Mucosa of rectum (tissue), 2 donors: Measurements from ENCODE around the gene DNAH11.

ENCODE experiments used
- H3K27ac ChIP-seq, 2 donors: one replicate each; pipeline ENCODE4 v1.7.0; 2013; ENCODE audit warnings: inconsistent platforms in 2 of 2, low read depth in 2 of 2, low read length in 2 of 2
- H3K27me3 ChIP-seq, 2 donors: one replicate each; pipeline ENCODE4 v1.7.0; 2013; ENCODE audit warnings: low read length in 2 of 2; ENCODE audit not compliant: control insufficient read depth in 2 of 2, insufficient read depth in 2 of 2
- H3K36me3 ChIP-seq, 2 donors: one replicate each; pipeline ENCODE4 v1.7.0; 2013; ENCODE audit warnings: low read length in 2 of 2; ENCODE audit not compliant: control insufficient read depth in 2 of 2, insufficient read depth in 2 of 2
- H3K4me1 ChIP-seq, 2 donors: one replicate each; pipeline ENCODE4 v1.7.0; 2013; ENCODE audit warnings: low read length in 2 of 2, mild to moderate bottlenecking in 1 of 2; ENCODE audit not compliant: control insufficient read depth in 2 of 2, insufficient read depth in 2 of 2
- H3K4me3 ChIP-seq, 2 donors: one replicate each; pipeline ENCODE4 v1.7.0; 2013; ENCODE audit warnings: low read length in 2 of 2
- H3K9ac ChIP-seq, 2 donors: one replicate each; pipeline ENCODE4 v1.7.0; 2013; ENCODE audit warnings: low read length in 2 of 2, low read depth in 1 of 2, mild to moderate bottlenecking in 1 of 2
- H3K9me3 ChIP-seq, 2 donors: one replicate each; pipeline ENCODE4 v1.7.0; 2013; ENCODE audit warnings: low read length in 2 of 2; ENCODE audit not compliant: control insufficient read depth in 2 of 2
- donor health status: healthy.
- donor health status: Normal muscosa, but diverticular disease.

The DNAH11 gene

GRCh38 chr7:21762469-21762868, 219.6 kb downstream of the DNAH11 start:
- Histone ChIP-seq H3K9me3 (no peaks in the 10 kb centered on the region), H3K27me3 (peaks cover 0 to 3% of the 10 kb centered on the region in 2 donors), H3K9ac (no peak overlapping the region), H3K27ac (no peak overlapping the region), H3K4me1 (no peaks in the 10 kb centered on the region), H3K36me3 (no peaks in the 10 kb centered on the region), H3K4me3 (no peak overlapping the region)

DNA sequence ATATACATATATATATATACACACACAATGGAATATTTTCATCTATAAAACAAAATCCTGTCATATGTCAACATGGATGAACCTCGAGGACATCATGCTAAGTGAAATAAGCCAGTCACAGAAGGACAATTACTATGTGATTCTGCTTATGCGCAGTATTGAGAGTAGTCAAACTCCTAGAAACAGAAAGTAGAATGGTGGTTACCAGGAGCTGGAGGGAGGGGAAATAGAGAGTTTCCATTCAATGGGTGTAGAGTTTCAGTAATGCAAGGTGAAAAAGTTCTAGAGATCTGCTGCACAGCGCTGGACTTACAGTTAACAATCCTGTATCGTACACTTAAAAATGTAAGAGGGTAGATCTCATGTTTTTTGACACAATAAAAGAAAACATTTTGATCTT, 221.0 kb downstream of the DNAH11 start:
- H3K36me3 ChIP-seq: no peaks in the 10 kb centered on the region
- H3K9ac ChIP-seq: no peak overlapping the region
- no peaks in the 10 kb centered on the region for H3K9me3 ChIP-seq
- H3K4me3 ChIP-seq: no peak overlapping the region
- H3K4me1 ChIP-seq: no peaks in the 10 kb centered on the region
- no peak overlapping the region for H3K27ac ChIP-seq
- H3K27me3 ChIP-seq: peaks cover 0 to 3% of the 10 kb centered on the region in 2 donors

DNA sequence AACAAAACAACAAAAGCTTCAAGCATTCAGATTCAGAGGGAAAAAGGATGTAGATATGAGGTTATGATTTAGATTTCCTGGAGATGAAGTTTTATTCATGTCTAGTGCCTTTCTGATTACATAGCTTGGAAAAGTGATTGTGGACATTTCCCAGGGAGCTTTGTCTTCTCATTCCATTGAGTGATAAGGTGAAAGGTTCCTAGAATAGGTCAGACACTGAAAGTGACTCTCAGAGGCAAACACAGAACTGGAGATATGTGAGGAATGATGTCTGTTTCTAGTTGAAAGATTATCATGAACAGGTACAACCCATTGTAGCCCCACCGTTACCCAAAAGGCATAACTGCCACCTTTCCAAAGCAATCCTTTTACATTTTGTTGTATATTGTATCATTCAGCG, 223.4 kb downstream of the DNAH11 start:
- no peaks in the 10 kb centered on the region for H3K4me1 ChIP-seq
- no peak overlapping the region for H3K27ac ChIP-seq
- H3K9ac ChIP-seq: no peak overlapping the region
- no peaks in the 10 kb centered on the region for H3K36me3 ChIP-seq
- peaks cover 0 to 3% of the 10 kb centered on the region in 2 donors for H3K27me3 ChIP-seq
- no peaks in the 10 kb centered on the region for H3K9me3 ChIP-seq
- H3K4me3 ChIP-seq: no peak overlapping the region

DNA sequence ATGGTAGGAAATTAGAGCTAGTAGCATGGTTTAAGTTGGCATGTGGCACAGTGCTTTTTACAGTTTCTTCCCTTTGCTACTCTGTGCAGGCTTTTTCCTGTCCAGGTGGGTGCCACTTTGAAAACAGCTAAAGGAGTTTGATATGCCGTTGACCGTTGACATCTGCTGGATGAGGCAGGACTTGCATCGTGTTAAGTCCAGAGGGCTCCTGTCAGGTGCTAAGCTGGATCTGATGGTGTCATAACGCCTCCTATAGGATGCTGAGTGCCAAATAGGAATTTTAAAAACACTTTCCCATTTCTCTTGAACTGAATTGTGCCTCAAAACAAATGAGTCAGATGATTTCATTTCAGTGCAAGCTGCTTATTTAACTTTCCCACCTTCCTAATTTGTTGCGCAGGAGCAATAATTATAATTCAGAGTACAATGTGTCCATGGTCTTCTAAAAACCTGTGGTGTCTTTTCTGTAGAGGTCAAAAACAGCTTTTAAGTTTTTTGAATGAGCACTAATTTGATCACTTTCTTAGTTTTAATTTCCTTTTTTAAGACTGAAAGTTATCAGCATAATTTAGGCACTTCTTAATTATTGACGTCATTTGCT, 224.6 kb downstream of the DNAH11 start:
- no peak overlapping the region for H3K9ac ChIP-seq
- no peak overlapping the region for H3K27ac ChIP-seq
- H3K4me1 ChIP-seq: no peaks in the 10 kb centered on the region
- H3K9me3 ChIP-seq: no peaks in the 10 kb centered on the region
- no peaks in the 10 kb centered on the region for H3K36me3 ChIP-seq
- H3K4me3 ChIP-seq: no peak overlapping the region
- H3K27me3 ChIP-seq: peaks cover 0 to 3% of the 10 kb centered on the region in 2 donors

DNA sequence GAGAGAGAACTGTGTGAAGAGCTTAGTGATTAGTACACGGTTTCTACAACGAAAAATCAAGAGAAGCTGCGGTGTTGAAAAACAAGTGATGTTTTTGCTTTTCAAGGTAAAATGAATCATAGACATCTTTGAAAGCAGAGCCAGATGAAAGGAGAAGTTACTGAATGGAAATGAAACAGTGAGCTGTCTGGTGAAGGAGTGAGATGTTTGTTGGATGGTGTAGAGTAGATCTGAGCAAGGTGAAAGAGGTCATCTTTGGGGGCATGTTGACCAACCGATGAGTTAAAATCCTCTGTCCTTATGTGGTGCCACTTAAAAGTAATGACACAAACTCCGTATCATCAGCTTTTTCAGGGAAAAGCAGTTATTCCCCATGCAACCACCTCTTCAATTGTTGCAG, 225.4 kb downstream of the DNAH11 start:
- no peaks in the 10 kb centered on the region for H3K9me3 ChIP-seq
- no peak overlapping the region for H3K9ac ChIP-seq
- no peaks in the 10 kb centered on the region for H3K36me3 ChIP-seq
- H3K27ac ChIP-seq: no peak overlapping the region
- no peak overlapping the region for H3K4me3 ChIP-seq
- H3K27me3 ChIP-seq: peaks cover 0 to 3% of the 10 kb centered on the region in 2 donors
- no peaks in the 10 kb centered on the region for H3K4me1 ChIP-seq

- Histone ChIP-seq H3K36me3 (no peaks in the 10 kb centered on the region), H3K27me3 (no peaks in the 10 kb centered on the region), H3K9me3 (no peaks in the 10 kb centered on the region), H3K4me3 (no peak overlapping the region), H3K4me1 (no peaks in the 10 kb centered on the region), H3K9ac (no peak overlapping the region), H3K27ac (no peak overlapping the region)
These were observed 228.4 kb downstream of the DNAH11 start for GRCh38 chr7:21771266-21771665.

DNA sequence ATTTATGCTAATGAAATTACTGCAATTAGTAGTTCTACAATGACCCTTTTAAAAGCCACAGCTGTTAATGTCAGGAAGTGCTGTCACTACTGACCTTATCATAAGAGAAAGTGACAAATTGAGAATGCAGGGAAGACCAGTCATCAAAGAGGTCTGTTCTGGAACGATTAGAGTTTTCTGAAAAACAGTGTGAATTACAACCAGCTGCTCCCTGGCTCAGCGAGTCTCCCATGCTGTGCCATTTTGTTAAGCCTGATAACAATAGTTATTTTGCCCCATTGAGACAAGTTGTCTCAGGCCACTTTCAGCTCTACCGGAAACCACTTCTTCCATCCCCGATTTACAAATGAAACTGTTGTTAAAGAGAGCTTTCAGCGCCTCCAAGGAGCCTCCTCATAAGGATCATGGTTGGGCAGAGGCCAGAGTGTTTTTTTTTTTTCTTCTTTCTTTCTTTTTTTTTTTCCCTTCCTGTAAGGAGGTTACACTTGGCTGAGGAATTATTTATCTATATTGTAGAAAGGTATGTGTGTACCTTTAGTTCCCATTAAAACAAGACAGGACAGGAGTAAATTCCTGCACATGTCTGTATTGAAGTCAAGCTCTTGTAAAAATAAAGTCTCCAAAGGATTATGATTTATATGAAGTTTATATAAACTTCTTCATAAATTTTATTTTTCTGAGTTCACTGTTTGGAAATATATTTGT, 229.2 kb downstream of the DNAH11 start:
- H3K27ac ChIP-seq: no peak overlapping the region
- no peaks in the 10 kb centered on the region for H3K27me3 ChIP-seq
- no peaks in the 10 kb centered on the region for H3K9me3 ChIP-seq
- no peak overlapping the region for H3K4me3 ChIP-seq
- no peak overlapping the region for H3K9ac ChIP-seq
- H3K4me1 ChIP-seq: no peaks in the 10 kb centered on the region
- no peaks in the 10 kb centered on the region for H3K36me3 ChIP-seq

DNA sequence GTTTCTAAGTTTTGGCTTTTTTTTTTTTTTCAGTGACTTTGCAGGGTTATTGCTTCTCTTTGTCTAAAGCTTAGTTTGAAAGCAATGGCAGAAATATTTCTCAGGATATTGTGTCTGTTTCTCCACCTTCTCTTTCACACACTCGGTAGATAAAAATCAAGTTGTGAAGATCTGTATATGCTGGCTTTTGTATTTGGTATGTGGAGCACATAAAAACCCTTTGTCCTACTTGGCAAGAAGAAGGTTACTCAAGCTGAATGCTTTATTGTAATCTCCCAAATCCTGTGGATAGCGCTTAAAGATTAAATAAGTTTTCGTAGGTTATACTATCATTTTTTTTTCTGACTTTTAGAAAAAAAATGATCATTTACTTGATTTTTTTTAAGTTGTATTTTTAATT, 230.5 kb downstream of the DNAH11 start:
- Histone ChIP-seq H3K4me1 (no peaks in the 10 kb centered on the region), H3K36me3 (no peaks in the 10 kb centered on the region), H3K9ac (no peak overlapping the region), H3K9me3 (no peaks in the 10 kb centered on the region), H3K27ac (no peak overlapping the region), H3K27me3 (no peaks in the 10 kb centered on the region), H3K4me3 (no peak overlapping the region)

DNA sequence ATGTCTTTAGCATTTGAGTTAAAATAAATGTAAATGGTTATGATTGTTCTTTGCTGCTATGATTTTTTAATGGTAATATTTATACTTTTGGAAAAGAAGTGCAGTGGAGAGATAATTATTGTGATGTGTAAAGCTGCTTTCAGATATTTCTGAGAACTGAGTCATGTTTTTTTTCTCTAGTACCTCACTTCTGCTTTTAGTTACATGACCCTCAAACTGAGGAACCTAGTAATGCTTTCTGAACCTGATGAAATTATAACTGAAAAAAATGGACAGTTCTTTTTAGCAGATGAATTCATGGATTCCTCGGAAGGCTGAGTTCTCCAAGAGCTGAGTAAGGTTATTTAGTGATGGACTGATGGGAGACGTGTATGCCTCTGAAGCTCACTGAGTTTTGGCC, 235.1 kb downstream of the DNAH11 start:
- H3K36me3 ChIP-seq: no peaks in the 10 kb centered on the region
- H3K4me3 ChIP-seq: no peak overlapping the region
- H3K9ac ChIP-seq: no peak overlapping the region
- no peaks in the 10 kb centered on the region for H3K27me3 ChIP-seq
- no peaks in the 10 kb centered on the region for H3K4me1 ChIP-seq
- H3K27ac ChIP-seq: no peak overlapping the region
- H3K9me3 ChIP-seq: no peaks in the 10 kb centered on the region

DNA sequence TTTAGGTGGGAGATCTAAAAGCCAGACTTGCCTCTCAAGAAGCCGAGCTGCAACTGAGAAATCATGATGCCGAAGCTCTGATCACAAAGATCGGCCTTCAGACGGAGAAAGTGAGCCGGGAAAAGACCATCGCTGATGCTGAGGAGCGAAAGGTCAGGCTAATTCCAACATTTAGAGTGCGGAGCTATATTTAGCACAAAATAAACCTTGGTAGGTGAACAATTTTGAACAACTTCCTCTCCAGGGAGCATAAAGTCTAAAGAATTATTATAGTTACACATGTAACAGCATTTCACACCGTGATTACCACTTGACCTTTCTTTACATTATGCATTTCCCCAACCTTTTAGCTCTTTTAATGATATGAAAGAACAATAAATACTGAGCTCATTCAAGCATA, 236.1 kb downstream of the DNAH11 start:
- Histone ChIP-seq H3K27me3 (no peaks in the 10 kb centered on the region), H3K9ac (no peak overlapping the region), H3K27ac (no peak overlapping the region), H3K9me3 (no peaks in the 10 kb centered on the region), H3K4me3 (no peak overlapping the region), H3K4me1 (no peaks in the 10 kb centered on the region), H3K36me3 (no peaks in the 10 kb centered on the region)
